Stomach smooth muscle (tissue), 2 donors: ENCODE data around the gene SLC16A13.

Experiments used
- H3K27ac ChIP-seq: one replicate; pipeline ENCODE4 v1.7.0; 2013; ENCODE audit warnings: mild to moderate bottlenecking, low read length, inconsistent platforms
- H3K27me3 ChIP-seq, 2 donors: one replicate each; pipeline ENCODE4 v1.7.0; 2013; ENCODE audit warnings: low read length in 2 of 2; ENCODE audit not compliant: insufficient read depth in 2 of 2, control insufficient read depth in 1 of 2
- H3K36me3 ChIP-seq, 2 donors: one replicate each; pipeline ENCODE4 v1.7.0; 2013; ENCODE audit warnings: low read length in 2 of 2; ENCODE audit not compliant: control insufficient read depth in 2 of 2, insufficient read depth in 2 of 2
- H3K4me1 ChIP-seq: one replicate; pipeline ENCODE4 v1.7.0; 2013; ENCODE audit warnings: low read length; ENCODE audit not compliant: control insufficient read depth, insufficient read depth
- H3K4me3 ChIP-seq, 2 donors: one replicate each; pipeline ENCODE4 v1.7.0; 2013; ENCODE audit warnings: low read length in 2 of 2
- H3K9ac ChIP-seq, 2 donors: one replicate each; pipeline ENCODE4 v1.7.0; 2013; ENCODE audit warnings: low read length in 2 of 2, mild to moderate bottlenecking in 1 of 2
- H3K9me3 ChIP-seq, 2 donors: one replicate each; pipeline ENCODE4 v1.7.0; 2013; ENCODE audit warnings: low read length in 2 of 2; ENCODE audit not compliant: control insufficient read depth in 2 of 2
- donor health status: healthy.
- donor health status: Pancreatic carcinoma.

The SLC16A13 gene

GRCh38 chr17:7014261-7014994, 21.4 kb upstream of the SLC16A13 start:
- Histone ChIP-seq H3K9ac (peak overlapping the region; percentile 89 to 93), H3K4me1 (peaks cover 71% of the 10 kb centered on the region), H3K27ac (peak overlapping the region; percentile 94), H3K36me3 (peaks cover 8 to 11% of the 10 kb centered on the region in 2 donors), H3K9me3 (no peaks in the 10 kb centered on the region), H3K4me3 (peak overlapping the region; percentile 82 to 98), H3K27me3 (no peaks in the 10 kb centered on the region)

DNA sequence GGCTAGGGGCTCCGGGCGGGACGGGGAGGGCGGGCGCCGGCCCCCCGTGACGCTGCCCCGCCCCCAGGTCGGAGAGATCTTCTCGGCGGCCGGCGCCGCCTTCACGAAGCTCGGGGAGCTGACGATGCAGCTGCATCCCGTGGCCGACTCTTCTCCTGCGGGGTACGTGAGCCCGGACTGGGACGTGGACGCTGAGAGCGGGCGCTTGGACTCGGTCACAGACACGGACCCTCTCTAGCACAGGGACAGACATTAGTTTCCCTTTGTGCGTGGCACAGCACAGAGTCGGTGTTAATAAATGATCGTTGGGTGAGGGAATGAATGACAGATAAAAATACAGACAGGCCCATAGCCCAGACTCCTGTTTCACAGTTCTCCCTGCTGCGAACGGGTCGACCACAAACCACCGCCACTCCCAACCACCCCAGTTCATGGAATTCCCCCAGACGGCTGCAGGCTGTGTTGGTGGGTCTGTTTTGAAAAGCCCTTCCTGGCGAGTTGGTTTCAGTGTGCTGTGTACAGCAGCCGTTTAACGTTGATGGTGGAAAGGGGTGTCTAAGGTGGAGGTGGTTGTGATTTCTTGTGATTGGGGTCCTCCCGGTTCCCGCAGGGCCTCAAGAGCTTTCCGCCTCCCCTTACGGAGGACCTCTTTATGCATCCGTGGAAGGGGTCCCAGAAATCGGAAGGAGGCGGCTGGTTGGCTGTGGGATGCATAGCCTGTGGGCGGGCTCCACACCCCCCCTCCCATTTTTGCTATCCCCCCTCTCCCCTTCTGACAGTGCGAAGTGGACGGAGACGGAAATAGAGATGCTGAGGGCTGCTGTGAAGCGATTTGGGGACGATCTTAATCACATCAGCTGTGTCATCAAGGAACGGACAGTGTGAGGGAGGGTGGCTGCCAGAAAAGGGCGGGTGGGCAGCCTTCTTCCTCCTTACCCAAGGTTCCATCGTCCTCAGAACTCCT, 20.5 kb upstream of the SLC16A13 start:
- peaks cover 2 to 9% of the 10 kb centered on the region in 2 donors for H3K36me3 ChIP-seq
- H3K4me3 ChIP-seq = peak overlapping the region; percentile 82 to 96
- no peaks in the 10 kb centered on the region for H3K27me3 ChIP-seq
- H3K27ac ChIP-seq = peak overlapping the region; percentile 94
- peaks cover 69% of the 10 kb centered on the region for H3K4me1 ChIP-seq
- no peaks in the 10 kb centered on the region for H3K9me3 ChIP-seq
- peak overlapping the region; percentile 87 to 88 for H3K9ac ChIP-seq

GRCh38 chr17:7016418-7016817, 19.4 kb upstream of the SLC16A13 start:
- Histone ChIP-seq H3K4me3 (no peak overlapping the region), H3K9ac (peak overlapping the region in 1 of 2 donors; percentile 30), H3K4me1 (peaks cover 61% of the 10 kb centered on the region), H3K27me3 (peaks cover 0 to 4% of the 10 kb centered on the region in 2 donors), H3K36me3 (peaks cover 2 to 9% of the 10 kb centered on the region in 2 donors), H3K9me3 (no peaks in the 10 kb centered on the region), H3K27ac (peak overlapping the region; percentile 94)

- Histone ChIP-seq H3K27ac (peak overlapping the region; percentile 94), H3K27me3 (peaks cover 4 to 6% of the 10 kb centered on the region in 2 donors), H3K4me1 (peaks cover 65% of the 10 kb centered on the region), H3K4me3 (peak overlapping the region in 1 of 2 donors; percentile 93), H3K9me3 (no peaks in the 10 kb centered on the region), H3K9ac (peak overlapping the region; percentile 94 to 97), H3K36me3 (peaks cover 2 to 9% of the 10 kb centered on the region in 2 donors)
Measured at GRCh38 chr17:7016886-7017826, 18.7 kb upstream of the SLC16A13 start.

DNA sequence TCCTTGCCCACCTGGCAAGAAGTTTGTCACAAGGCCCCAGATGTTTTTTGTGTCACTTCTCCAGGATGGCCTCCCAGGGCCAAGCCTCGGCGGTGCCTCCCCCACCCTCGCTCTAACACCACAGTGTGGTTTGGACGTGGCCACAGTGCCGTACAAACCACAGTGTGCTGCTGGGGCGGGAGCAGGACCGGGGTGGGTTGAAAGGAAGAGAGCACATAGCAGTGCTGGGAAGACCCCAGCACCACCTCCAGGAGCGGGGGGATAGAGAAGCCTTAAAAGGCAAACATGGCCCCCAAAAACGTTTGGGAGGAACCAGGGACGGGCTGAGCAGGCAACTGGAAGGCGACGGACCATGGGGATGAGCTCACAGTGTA, 18.0 kb upstream of the SLC16A13 start:
- H3K27me3 ChIP-seq = peaks cover 11 to 12% of the 10 kb centered on the region in 2 donors
- no peaks in the 10 kb centered on the region for H3K9me3 ChIP-seq
- peaks cover 71% of the 10 kb centered on the region for H3K4me1 ChIP-seq
- peak overlapping the region; percentile 93 to 99 for H3K4me3 ChIP-seq
- peaks cover 2 to 9% of the 10 kb centered on the region in 2 donors for H3K36me3 ChIP-seq
- H3K27ac ChIP-seq = peak overlapping the region; percentile 94
- H3K9ac ChIP-seq = peak overlapping the region; percentile 94 to 97

GRCh38 chr17:7018331-7018964, 17.4 kb upstream of the SLC16A13 start:
- Histone ChIP-seq H3K4me1 (peaks cover 69% of the 10 kb centered on the region), H3K36me3 (peaks cover 2 to 9% of the 10 kb centered on the region in 2 donors), H3K27ac (peak overlapping the region; percentile 94), H3K27me3 (peaks cover 15 to 17% of the 10 kb centered on the region in 2 donors), H3K9me3 (no peaks in the 10 kb centered on the region), H3K9ac (peak overlapping the region; percentile 94 to 97), H3K4me3 (peak overlapping the region; percentile 93 to 99)

DNA sequence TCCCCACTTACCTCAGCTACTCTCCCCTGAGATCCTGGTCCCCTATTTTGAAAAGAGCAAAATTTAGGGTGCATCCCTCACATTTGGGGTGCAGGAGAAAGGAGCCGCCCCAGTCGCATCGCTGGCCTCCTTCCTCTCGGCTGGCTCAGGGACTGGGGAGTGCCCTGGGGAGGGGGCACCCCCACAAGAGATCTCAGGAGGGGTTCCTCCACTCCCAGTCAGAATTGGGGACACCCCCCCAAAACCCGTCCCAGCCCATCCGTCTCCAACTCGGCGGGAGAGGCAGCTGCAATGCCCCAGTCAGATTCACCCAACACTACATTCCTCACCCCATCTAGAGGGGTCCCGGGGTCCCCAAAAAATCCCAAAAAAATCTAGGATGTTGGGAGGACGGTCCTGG, 16.4 kb upstream of the SLC16A13 start:
- H3K4me1 ChIP-seq = peaks cover 63% of the 10 kb centered on the region

DNA sequence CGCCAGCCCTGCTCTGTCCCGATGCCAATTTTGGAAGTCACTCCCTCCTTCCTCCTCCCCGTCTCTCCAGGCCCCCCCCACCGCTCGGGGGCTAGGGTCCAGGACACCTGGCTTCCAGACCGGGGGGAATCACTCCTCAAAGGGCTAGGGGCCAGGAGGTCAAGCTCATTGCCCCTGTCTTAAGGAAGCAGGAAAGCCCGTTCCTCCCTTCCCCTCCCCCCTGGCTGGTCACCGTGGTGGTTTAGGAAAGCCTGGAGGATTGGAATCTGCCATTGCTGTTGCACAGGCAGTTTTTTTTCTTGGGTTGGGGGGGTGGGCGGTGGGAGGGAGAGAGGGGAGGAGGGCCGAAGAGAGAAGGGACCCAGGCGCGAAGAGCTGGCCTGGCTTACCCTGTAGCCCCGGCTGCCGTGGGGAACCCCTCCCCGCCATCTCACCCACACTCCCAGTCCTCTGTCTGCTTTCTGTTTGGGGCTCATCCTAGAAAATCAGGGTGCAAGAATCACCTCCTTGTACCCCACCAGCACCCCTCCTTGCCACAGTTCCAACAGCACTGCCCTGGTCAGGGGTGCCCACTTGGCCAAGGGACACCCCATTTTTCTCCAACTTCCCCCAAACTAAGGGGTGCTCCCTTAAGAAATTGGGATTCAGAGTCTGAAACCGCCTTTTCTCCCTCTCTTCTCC, 15.8 kb upstream of the SLC16A13 start:
- peaks cover 2 to 9% of the 10 kb centered on the region in 2 donors for H3K36me3 ChIP-seq
- peak overlapping the region; percentile 93 to 99 for H3K4me3 ChIP-seq
- peaks cover 62% of the 10 kb centered on the region for H3K4me1 ChIP-seq
- H3K9ac ChIP-seq = peak overlapping the region; percentile 94 to 97
- H3K9me3 ChIP-seq = no peaks in the 10 kb centered on the region
- peak overlapping the region; percentile 94 for H3K27ac ChIP-seq
- H3K27me3 ChIP-seq = peaks cover 16 to 24% of the 10 kb centered on the region in 2 donors

More for the DNA sequence above, 16.4 kb upstream of the SLC16A13 start:
- no peaks in the 10 kb centered on the region for H3K9me3 ChIP-seq
- peak overlapping the region; percentile 94 for H3K27ac ChIP-seq
- H3K4me3 ChIP-seq = peak overlapping the region; percentile 93 to 99
- H3K36me3 ChIP-seq = peaks cover 2 to 9% of the 10 kb centered on the region in 2 donors
- peak overlapping the region; percentile 94 to 97 for H3K9ac ChIP-seq
- H3K27me3 ChIP-seq = peaks cover 16 to 24% of the 10 kb centered on the region in 2 donors

- Histone ChIP-seq H3K27ac (no peak overlapping the region), H3K4me3 (peak overlapping the region in 1 of 2 donors; percentile 59), H3K9me3 (no peaks in the 10 kb centered on the region), H3K4me1 (peaks cover 53% of the 10 kb centered on the region), H3K27me3 (peaks cover 16 to 24% of the 10 kb centered on the region in 2 donors), H3K9ac (peak overlapping the region; percentile 45 to 58), H3K36me3 (peaks cover 2 to 9% of the 10 kb centered on the region in 2 donors)
Measured at GRCh38 chr17:7020894-7021664, 14.7 kb upstream of the SLC16A13 start.
